Psoas muscle (tissue), 8 donors: Measurements from ENCODE around the gene TEAD1. TPM values are rescaled to one million over a fixed set of nuclear protein-coding genes. Genes with fewer than 3 reads are reported as not detected.
A peak's percentile ranks its signal among the peaks of the same experiment; 100 is the strongest.

ENCODE experiments used
- ATAC-seq, 4 donors: fragments of 200-7000 bp; cut with Tn5 transposase; one replicate each; pipeline ENCODE4 v1.9.1; 2020; ENCODE audit warnings: moderate library complexity in 3 of 4, mild to moderate bottlenecking in 2 of 4
- DNase-seq, 2 donors: peaks; one replicate each; pipeline ENCODE4 v3.0.0-alpha.2; 2020
- H3K27ac ChIP-seq: fragments of 200-600 bp; one replicate; pipeline ENCODE4 v1.8.0; 2022
- H3K27me3 ChIP-seq, 3 donors: fragments of 200-600 bp in 1 of 3; one replicate each; pipeline versions ENCODE4 v1.6.1 to v1.8.0; 2013 to 2022; ENCODE audit warnings: low read length in 2 of 3, mild to moderate bottlenecking in 2 of 3, moderate library complexity in 1 of 3; ENCODE audit not compliant: insufficient read depth in 3 of 3
- H3K36me3 ChIP-seq, 2 donors: fragments of 200-600 bp in 1 of 2; one replicate each; pipeline versions ENCODE4 v1.6.1 to v1.8.0; 2013 to 2022; ENCODE audit warnings: low read depth in 1 of 2, mild to moderate bottlenecking in 1 of 2, moderate library complexity in 1 of 2; ENCODE audit not compliant: insufficient read depth in 1 of 2
- H3K4me1 ChIP-seq: fragments of 200-600 bp; one replicate; pipeline ENCODE4 v1.8.0; 2022
- H3K4me3 ChIP-seq: fragments of 200-600 bp; one replicate; pipeline ENCODE4 v1.8.0; 2022; ENCODE audit warnings: mild to moderate bottlenecking
- H3K9me3 ChIP-seq: fragments of 200-600 bp; one replicate; pipeline ENCODE4 v1.8.0; 2022
- CTCF ChIP-seq: fragments of 200-600 bp; IDR thresholded peaks from one replicate; pipeline ENCODE4 v1.8.0; 2022; ENCODE audit warnings: antibody characterized with exemption
- WGBS, 3 donors: extraction: QIAGEN DNeasy Blood & Tissue Kit; methylation state at CpG; one replicate each; pipeline versions ENCODE4 v1.1.6 to v1.1.7; 2013; 5-methylcytosine and 5-hydroxymethylcytosine counted together
- intact Hi-C, 2 donors: fragments of 100-400 bp; cut with DNase I; formaldehyde crosslinking; loops; one replicate each; pipeline versions ENCODE4 v1.11.0 to v1.14.2; 2022
- polyA plus RNA-seq, 3 donors: library from polyadenylated mRNA; stranded (reverse); fragments of 200-250 nt; gene quantifications; one replicate each; pipeline ENCODE4 v1.2.3, GENCODE V29; 2013
- total RNA-seq, 4 donors: library from RNA; stranded (reverse); fragmentation: NEBNext Ultra II Directional in 2 of 4; extraction: Animal tissue kit (Norgen Biotek cat#: 25700) in 2 of 4; gene quantifications; one replicate each; pipeline versions ENCODE4 v1.2.1 to v1.2.4, GENCODE V29; 2021 to 2023
- donor health status: healthy with polysubstance abuse.
- donor health status: DM: no; HTN: no; CAD: no; lungs with moderate emphysema.
- donor health status: Bipolar disorder and iron deficiency.
- donor health status: healthy.
- donor health status: DM: yes; HTN: yes; CAD: no.
- donor health status: DM: no; HTN: no; CAD: no.
- donor health status: DM: no; HTN: no; CAD: no.
- donor health status: DM: yes; HTN: yes; CAD: no.

Gene TEAD1
- total and polyA plus RNA-seq, 7 donors, result 11.3 to 178 (median 112) TPM

- H3K9me3 ChIP-seq, result no peaks in the 10 kb centered on the region
- whole genome bisulfite sequencing, 3 donors, result 64 to 73% (median 66%) methylated on average over 6 of the region's 6 CpGs
- H3K4me1 ChIP-seq, result peaks cover 23% of the 10 kb centered on the region
Measured at GRCh38 chr11:12865863-12866595, 191.8 kb downstream of the TEAD1 start.

GRCh38 chr11:12867531-12867930 is 193.3 kb downstream of the TEAD1 start:
- Histone ChIP-seq H3K27ac (peak overlapping the region; percentile 49), H3K4me3 (no peak overlapping the region), H3K4me1 (peaks cover 21% of the 10 kb centered on the region), H3K9me3 (no peaks in the 10 kb centered on the region), H3K36me3 (peaks cover 0 to 3% of the 10 kb centered on the region in 2 donors), H3K27me3 (no peaks in the 10 kb centered on the region)
- 88 to 95% (median 91%) methylated on average over 2 of the region's 2 CpGs for WGBS, 3 donors
- ATAC-seq (no peak), DNase-seq (no peak)
- intact Hi-C loops, result no loop called here
- no peak for TF ChIP-seq CTCF

More at GRCh38 chr11:12865863-12866595, 191.8 kb downstream of the TEAD1 start:
- intact Hi-C loops, result no loop called here
- no peak overlapping the region for H3K27ac ChIP-seq
- DNase-seq (no peak), ATAC-seq (no peak)
- no peak overlapping the region for H3K4me3 ChIP-seq
- no peaks in the 10 kb centered on the region for H3K27me3 ChIP-seq
- TF ChIP-seq CTCF, result no peak
- H3K36me3 ChIP-seq, result no peaks in the 10 kb centered on the region

GRCh38 chr11:12868315-12869073 is 194.3 kb downstream of the TEAD1 start:
- Histone ChIP-seq H3K4me3 (no peak overlapping the region), H3K9me3 (no peaks in the 10 kb centered on the region), H3K27me3 (no peaks in the 10 kb centered on the region), H3K4me1 (peaks cover 13% of the 10 kb centered on the region), H3K27ac (peak overlapping the region; percentile 49), H3K36me3 (peaks cover 0 to 3% of the 10 kb centered on the region in 2 donors)
- ATAC-seq (peak in 2 of 4 donors; percentile 36 to 50), DNase-seq (no peak)
- intact Hi-C loops, result no loop called here
- WGBS, 3 donors, result 72 to 86% (median 72%) methylated on average over 3 of the region's 3 CpGs
- no peak for TF ChIP-seq CTCF

- ATAC-seq (no peak), DNase-seq (no peak)
- no peaks in the 10 kb centered on the region for H3K9me3 ChIP-seq
- no peak overlapping the region for H3K4me3 ChIP-seq
- intact Hi-C loops, result no loop called here
- TF ChIP-seq CTCF, result no peak
- no peaks in the 10 kb centered on the region for H3K27me3 ChIP-seq
- peaks cover 13% of the 10 kb centered on the region for H3K4me1 ChIP-seq
- peaks cover 0 to 3% of the 10 kb centered on the region in 2 donors for H3K36me3 ChIP-seq
- H3K27ac ChIP-seq, result peak overlapping the region; percentile 1
- 67 to 76% (median 71%) methylated on average over 2 of the region's 2 CpGs for WGBS, 3 donors
Measured at GRCh38 chr11:12871241-12871640, 197.0 kb downstream of the TEAD1 start.
